ENCODE results near the gene MAX. TPM values are rescaled to one million over a fixed set of nuclear protein-coding genes. Genes with fewer than 3 reads are reported as not detected.

The MAX gene
- total and polyA plus RNA-seq, 8 donors, result 21.4 to 64.9 (median 50.7) TPM

GRCh38 chr14:65073605-65074201 lies 28.6 kb downstream of the MAX start:
- H3K36me3 ChIP-seq, result peaks cover 29 to 65% (median 51%) of the 10 kb centered on the region in 4 donors
- peak in 2 of 3 donors; percentile 19 to 49 for TF ChIP-seq POLR2AphosphoS5 (IDR thresholded peaks at IDR 0.05)
- TF ChIP-seq EP300 (IDR thresholded peaks at IDR 0.05), result no peak
- H3K27ac ChIP-seq, result peak overlapping the region; percentile 35 to 78 (median 69)
- peaks cover 36 to 81% (median 54%) of the 10 kb centered on the region in 4 donors for H3K4me1 ChIP-seq
- intact Hi-C loops (cut with DNase I; ENCODE audit: low total_unique reads), result no loop called here
- no peaks in the 10 kb centered on the region for H3K9me3 ChIP-seq
- no peaks in the 10 kb centered on the region for H3K27me3 ChIP-seq
- WGBS, 5 donors, result 59 to 76% (median 66%) methylated on average over 4 of the region's 4 CpGs
- DNase-seq, result peak; percentile 65 to 77
- no peak overlapping the region for H3K4me3 ChIP-seq

DNA sequence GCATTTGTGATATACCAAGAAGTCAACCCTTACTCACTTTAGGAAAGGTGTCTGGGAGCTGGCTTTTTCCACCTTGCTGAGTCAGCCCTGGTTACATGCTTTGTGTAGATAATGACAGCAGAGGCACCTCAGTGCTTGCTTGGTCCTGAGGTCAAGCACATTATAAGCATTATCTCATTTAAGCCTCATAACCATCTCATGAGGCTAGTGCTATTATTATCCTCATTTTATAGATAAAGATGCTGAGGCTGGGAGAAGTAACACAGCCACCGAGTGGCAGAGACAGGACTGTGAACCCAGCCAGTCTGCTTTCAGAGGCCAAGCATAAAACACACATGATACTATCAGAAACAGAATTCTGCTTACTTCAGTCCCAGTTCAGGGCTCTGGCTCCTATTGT lies 29.4 kb downstream of the MAX start:
- no peak for DNase-seq
- H3K36me3 ChIP-seq, result peaks cover 22 to 65% (median 51%) of the 10 kb centered on the region in 4 donors
- intact Hi-C loops (cut with DNase I; ENCODE audit: low total_unique reads), result no loop called here
- H3K4me3 ChIP-seq, result no peak overlapping the region
- H3K9me3 ChIP-seq, result no peaks in the 10 kb centered on the region
- peaks cover 36 to 77% (median 50%) of the 10 kb centered on the region in 4 donors for H3K4me1 ChIP-seq
- peak overlapping the region; percentile 34 to 78 (median 66) for H3K27ac ChIP-seq
- 52 to 76% (median 65%) methylated on average over 1 of the region's 1 CpG for WGBS, 5 donors
- no peaks in the 10 kb centered on the region for H3K27me3 ChIP-seq
- no peak for TF ChIP-seq POLR2AphosphoS5 (IDR thresholded peaks at IDR 0.05)
- no peak for TF ChIP-seq CTCF (IDR thresholded peaks at IDR 0.05)
- no peak for TF ChIP-seq EP300 (IDR thresholded peaks at IDR 0.05)
- TF ChIP-seq POLR2A (IDR thresholded peaks at IDR 0.05), result no peak

DNA sequence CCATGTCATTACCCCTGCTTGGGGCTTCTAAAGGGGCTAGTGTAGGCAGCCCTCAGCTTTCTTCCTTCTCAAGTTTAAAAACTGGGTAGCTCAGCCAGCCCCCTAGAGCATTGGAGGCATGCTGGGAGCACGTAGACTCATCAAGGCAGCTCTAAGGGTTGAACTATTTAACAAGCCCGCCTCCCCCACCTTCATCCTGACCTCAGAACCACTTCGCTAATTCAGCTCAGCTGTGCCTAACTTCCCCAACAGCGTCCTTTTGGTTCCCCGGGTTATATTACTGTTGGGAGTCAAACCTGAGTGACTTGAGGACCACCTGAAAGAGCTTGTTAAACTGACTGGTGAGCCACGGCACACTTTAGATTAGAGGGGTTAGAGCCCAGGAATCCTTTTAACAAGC lies 30.1 kb downstream of the MAX start:
- no peak for TF ChIP-seq POLR2A (IDR thresholded peaks at IDR 0.05)
- TF ChIP-seq CTCF (IDR thresholded peaks at IDR 0.05), result no peak
- no peak for TF ChIP-seq EP300 (IDR thresholded peaks at IDR 0.05)
- no peak for TF ChIP-seq POLR2AphosphoS5 (IDR thresholded peaks at IDR 0.05)
- DNase-seq, result no peak
- peak overlapping the region in 3 of 5 donors; percentile 11 to 66 (median 34) for H3K27ac ChIP-seq
- no peaks in the 10 kb centered on the region for H3K27me3 ChIP-seq
- H3K9me3 ChIP-seq, result no peaks in the 10 kb centered on the region
- H3K4me1 ChIP-seq, result peaks cover 36 to 77% (median 48%) of the 10 kb centered on the region in 4 donors
- no peak overlapping the region for H3K4me3 ChIP-seq
- WGBS, 5 donors, result 86 to 97% (median 91%) methylated on average over 6 of the region's 6 CpGs
- intact Hi-C loops (cut with DNase I; ENCODE audit: low total_unique reads), result no loop called here
- H3K36me3 ChIP-seq, result peaks cover 15 to 62% (median 45%) of the 10 kb centered on the region in 4 donors

DNA sequence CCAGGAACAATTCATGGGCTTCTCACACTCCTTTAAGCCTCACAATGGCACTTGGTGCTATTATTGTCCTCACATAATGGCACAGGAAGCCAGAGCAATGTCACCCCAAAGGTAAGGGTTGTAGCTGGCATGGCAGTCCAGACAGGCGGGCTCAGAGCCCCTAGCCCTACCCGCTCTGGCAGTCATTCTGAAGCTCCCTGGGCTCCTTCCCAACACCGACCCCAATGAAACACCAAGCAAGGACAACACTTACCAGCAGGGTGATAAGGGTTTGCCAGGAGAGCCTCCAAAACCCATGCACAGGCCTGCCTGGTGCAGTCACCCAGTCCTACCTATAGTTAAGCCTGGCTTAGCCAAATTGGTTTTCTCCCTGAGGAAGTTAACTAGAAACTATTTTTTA lies 30.8 kb downstream of the MAX start:
- DNase-seq, result no peak
- H3K36me3 ChIP-seq, result peaks cover 8 to 60% (median 38%) of the 10 kb centered on the region in 4 donors
- 80 to 93% (median 85%) methylated on average over 3 of the region's 3 CpGs for WGBS, 5 donors
- no peak overlapping the region for H3K4me3 ChIP-seq
- intact Hi-C loops (cut with DNase I; ENCODE audit: low total_unique reads), result no loop called here
- peaks cover 36 to 71% (median 48%) of the 10 kb centered on the region in 4 donors for H3K4me1 ChIP-seq
- H3K27me3 ChIP-seq, result no peaks in the 10 kb centered on the region
- peak overlapping the region in 2 of 5 donors; percentile 11 to 54 for H3K27ac ChIP-seq
- TF ChIP-seq CTCF (IDR thresholded peaks at IDR 0.05) (no peak), POLR2A (IDR thresholded peaks at IDR 0.05) (no peak), EP300 (IDR thresholded peaks at IDR 0.05) (no peak), POLR2AphosphoS5 (IDR thresholded peaks at IDR 0.05) (no peak)
- H3K9me3 ChIP-seq, result no peaks in the 10 kb centered on the region

- Histone ChIP-seq H3K36me3 (peaks cover 0 to 60% (median 37%) of the 10 kb centered on the region in 4 donors), H3K4me1 (peaks cover 36 to 62% (median 48%) of the 10 kb centered on the region in 4 donors), H3K27me3 (no peaks in the 10 kb centered on the region), H3K9me3 (no peaks in the 10 kb centered on the region), H3K27ac (peak overlapping the region; percentile 14 to 63 (median 25)), H3K4me3 (peak overlapping the region in 3 of 4 donors; percentile 21 to 28 (median 23))
- WGBS, 5 donors, result 25 to 59% (median 37%) methylated on average over 4 to 12 of the region's 12 CpGs
- intact Hi-C loops (cut with DNase I; ENCODE audit: low total_unique reads), result no loop called here
- no peak for TF ChIP-seq EP300 (IDR thresholded peaks at IDR 0.05)
- TF ChIP-seq POLR2AphosphoS5 (IDR thresholded peaks at IDR 0.05), result peak in 2 of 3 donors; percentile 9 to 45
- TF ChIP-seq CTCF (IDR thresholded peaks at IDR 0.05), result no peak
- no peak for TF ChIP-seq POLR2A (IDR thresholded peaks at IDR 0.05)
- peak; percentile 81 to 90 for DNase-seq
Observed at GRCh38 chr14:65070471-65070976, 31.8 kb downstream of the MAX start.

Measured in stomach (tissue), 9 donors.